Measurements from ENCODE around the gene RRP12.
A peak's percentile ranks its signal among the peaks of the same experiment; 100 is the strongest.

RRP12 gene

DNA sequence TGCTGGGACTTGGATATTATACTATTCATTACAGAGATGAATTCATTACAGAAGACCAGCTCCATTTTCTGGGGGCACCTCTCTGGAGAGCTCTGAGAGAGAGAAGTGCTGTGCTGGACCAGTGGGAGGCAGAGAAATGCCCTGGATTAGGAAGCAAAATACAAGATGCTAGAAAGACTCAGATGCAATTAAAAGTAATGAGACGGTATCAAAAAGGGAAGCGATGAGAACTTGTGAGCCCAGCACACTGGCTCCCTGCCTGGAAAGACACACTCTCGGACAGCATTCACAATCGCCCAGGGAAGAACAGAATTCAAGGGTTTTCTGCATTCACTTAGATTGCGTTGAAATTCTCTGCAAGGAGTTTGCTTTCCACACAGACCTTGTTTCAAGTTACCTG is 63.1 kb downstream of the RRP12 start:
- ATAC-seq, result no peak
- Mint-ChIP-seq H3K36me3 (no peaks in the 10 kb centered on the region), H3K27ac (no peak overlapping the region), H3K4me1 (peaks cover 16% of the 10 kb centered on the region), H3K9me3 (no peaks in the 10 kb centered on the region), H3K27me3 (no peaks in the 10 kb centered on the region), H3K4me3 (no peak overlapping the region)

DNA sequence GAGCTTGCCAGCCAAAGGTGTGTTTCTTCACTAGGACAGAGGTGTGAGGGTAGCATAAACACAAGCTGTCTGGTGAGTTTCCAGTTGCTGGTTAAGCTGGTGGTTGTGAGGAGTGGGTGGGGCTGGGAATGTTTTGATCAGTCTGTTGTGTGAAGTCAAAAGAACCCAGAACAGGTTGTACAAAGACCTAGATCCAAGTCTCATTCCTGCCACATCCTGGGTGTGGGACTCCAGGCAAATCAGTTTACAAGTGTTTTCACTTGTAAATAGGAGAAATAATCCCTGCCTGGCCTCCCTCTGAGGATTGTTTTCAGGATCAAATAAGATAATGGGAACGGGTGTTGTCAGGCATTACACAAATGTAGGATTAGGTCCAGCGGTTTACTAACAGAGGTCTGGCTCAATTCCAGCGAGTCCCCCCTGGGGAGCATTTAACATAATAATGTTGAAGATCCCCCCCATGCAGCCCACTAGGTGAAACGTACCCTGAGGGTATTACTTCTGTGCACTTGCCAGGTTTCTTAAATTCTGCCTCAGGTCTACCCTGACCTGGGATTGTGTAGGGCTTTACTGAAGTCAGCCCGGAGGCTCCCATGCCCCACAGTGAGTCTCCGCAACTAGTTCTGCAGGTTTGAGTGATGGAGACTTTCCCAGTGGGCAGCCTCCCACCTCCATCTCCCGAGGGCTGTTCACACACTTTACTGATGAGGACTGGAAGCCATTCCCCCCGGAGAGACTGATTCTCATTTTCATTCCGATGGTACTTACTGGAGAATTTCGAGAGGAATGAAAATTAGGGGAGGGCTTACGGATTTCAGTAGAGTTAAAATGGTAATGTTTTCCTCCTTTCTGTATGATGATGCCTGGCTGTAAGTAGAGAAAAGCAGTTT is 64.0 kb downstream of the RRP12 start:
- H3K27me3 Mint-ChIP-seq, result no peaks in the 10 kb centered on the region
- H3K9me3 Mint-ChIP-seq, result no peaks in the 10 kb centered on the region
- H3K4me3 Mint-ChIP-seq, result no peak overlapping the region

DNA sequence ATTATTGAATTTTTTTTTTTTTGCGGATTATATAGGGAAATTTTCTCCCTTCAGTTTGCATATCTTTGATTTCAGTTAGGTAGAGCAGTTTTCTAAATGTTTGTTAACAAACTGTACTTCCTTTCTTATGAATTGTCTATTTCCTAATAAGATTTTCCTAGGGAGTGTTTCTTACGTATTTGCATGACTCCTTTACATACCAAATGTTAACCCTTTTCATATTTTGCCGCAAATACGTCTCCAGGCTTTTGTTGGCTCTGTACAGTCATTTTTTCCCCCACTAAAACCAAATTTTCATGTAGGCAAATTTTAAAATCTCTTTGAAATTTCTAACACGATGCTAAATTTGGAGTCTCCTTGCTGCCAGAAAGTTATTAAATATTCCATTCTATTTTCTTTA is 64.7 kb downstream of the RRP12 start:
- Mint-ChIP-seq H3K9me3 (no peaks in the 10 kb centered on the region), H3K27me3 (no peaks in the 10 kb centered on the region), H3K36me3 (no peaks in the 10 kb centered on the region), H3K4me3 (no peak overlapping the region), H3K27ac (no peak overlapping the region), H3K4me1 (peaks cover 31% of the 10 kb centered on the region)
- ATAC-seq, result no peak

More for the DNA sequence above, 64.0 kb downstream of the RRP12 start:
- peaks cover 25% of the 10 kb centered on the region for H3K4me1 Mint-ChIP-seq
- ATAC-seq, result no peak
- no peak overlapping the region for H3K27ac Mint-ChIP-seq
- no peaks in the 10 kb centered on the region for H3K36me3 Mint-ChIP-seq

DNA sequence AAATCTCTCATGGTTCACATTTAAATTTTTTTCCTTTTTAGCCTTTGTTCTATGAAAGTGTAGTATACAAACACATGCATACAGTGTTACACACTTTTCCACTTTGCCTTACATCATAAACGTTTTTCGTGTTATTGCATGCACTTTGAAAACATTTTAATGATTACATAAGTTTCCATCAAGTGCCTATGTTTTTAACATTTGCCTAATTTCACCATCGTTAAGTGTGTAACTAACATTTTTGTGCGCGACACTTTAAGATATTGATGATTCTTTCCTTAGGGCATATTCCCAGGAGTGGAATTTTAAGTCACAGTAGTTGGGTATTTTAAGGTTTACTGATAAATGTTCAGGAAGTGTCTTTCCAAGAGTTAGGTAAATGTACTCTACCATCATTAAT is 65.1 kb downstream of the RRP12 start:
- no peak for ATAC-seq
- no peaks in the 10 kb centered on the region for H3K27me3 Mint-ChIP-seq
- H3K27ac Mint-ChIP-seq, result no peak overlapping the region
- H3K4me3 Mint-ChIP-seq, result peak overlapping the region; percentile 41
- H3K36me3 Mint-ChIP-seq, result no peaks in the 10 kb centered on the region
- peaks cover 36% of the 10 kb centered on the region for H3K4me1 Mint-ChIP-seq
- no peaks in the 10 kb centered on the region for H3K9me3 Mint-ChIP-seq

DNA sequence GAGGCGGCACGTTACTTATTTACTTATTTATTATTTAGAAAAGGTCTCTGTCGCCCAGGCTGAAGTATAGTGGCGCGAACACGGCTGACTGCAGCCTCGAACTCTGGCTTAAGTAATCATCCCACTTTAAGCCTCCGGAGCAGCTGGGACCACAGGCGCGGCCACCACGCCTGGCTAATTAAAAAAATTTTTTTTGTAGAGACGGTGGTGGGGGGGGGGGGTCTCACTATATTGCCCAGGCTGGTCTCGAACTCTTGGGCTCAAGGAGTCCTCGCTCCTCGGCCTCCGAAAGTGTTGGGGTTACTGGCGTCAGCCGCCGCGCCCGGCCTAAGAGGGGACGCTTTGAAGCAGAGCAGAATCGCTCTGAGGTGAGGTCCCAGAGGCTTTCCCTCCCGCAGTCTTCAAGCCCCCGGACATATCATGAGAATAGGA is 65.9 kb downstream of the RRP12 start:
- peak overlapping the region; percentile 85 for H3K27ac Mint-ChIP-seq
- no peaks in the 10 kb centered on the region for H3K9me3 Mint-ChIP-seq
- peak overlapping the region; percentile 80 for H3K4me3 Mint-ChIP-seq
- peak; percentile 1 for ATAC-seq
- peaks cover under 1% of the 10 kb centered on the region for H3K36me3 Mint-ChIP-seq
- H3K4me1 Mint-ChIP-seq, result peaks cover 38% of the 10 kb centered on the region
- H3K27me3 Mint-ChIP-seq, result no peaks in the 10 kb centered on the region

DNA sequence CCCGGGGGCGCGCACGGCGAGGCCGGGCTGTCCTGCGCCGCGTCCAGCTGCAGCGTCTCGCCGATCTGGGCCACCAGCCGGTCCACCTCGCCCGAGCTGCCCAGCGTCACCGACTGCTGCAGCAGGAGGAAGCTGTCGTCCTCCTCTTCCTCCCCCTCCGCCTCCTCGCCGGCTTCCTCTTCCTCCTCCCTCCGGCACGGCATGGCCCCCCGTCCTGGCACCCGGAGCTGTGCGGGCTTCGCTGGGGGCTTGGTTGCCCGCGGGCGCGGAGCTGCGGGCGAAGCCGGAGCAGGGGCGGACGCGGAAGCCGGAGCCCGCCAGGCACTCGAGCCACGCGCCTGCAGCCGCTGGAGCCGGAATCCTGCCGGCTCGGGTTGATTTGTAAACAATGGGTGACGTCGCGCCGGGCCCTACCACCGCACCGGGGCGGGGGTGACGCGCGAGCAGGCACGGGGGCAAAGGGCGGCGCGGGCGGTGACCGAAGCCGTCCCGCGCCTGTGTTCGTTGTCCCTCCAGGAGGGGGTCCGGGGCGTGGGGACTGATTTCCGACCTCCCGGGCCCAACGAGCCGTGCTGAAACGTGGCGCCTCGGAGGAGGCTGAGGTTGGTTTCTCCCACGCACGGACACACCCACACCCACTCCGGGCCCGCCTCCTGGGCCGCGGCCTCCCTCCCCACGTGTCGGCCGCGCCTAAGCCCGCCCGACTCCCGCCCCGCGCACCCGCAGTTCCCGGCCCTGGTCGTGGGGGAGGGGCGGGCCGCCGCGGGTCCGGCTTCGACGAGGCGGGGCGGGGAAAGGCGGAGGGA is 66.6 kb downstream of the RRP12 start, which contains the start of gene FRAT2:
Gene FRAT2 (minus strand): TSS at position 360 of the 806 bp plus-strand sequence. CDS start 157 bp downstream, at position 203.
- H3K27me3 Mint-ChIP-seq, result no peaks in the 10 kb centered on the region
- H3K36me3 Mint-ChIP-seq, result peaks cover 5% of the 10 kb centered on the region
- peak; percentile 94 for ATAC-seq
- peak within 1 kb of the TSS; percentile 86 for H3K4me3 Mint-ChIP-seq
- H3K4me1 Mint-ChIP-seq, result peaks cover 44% of the 10 kb centered on the region
- H3K9me3 Mint-ChIP-seq, result no peaks in the 10 kb centered on the region
- H3K27ac Mint-ChIP-seq, result peak within 1 kb of the TSS; percentile 85

DNA sequence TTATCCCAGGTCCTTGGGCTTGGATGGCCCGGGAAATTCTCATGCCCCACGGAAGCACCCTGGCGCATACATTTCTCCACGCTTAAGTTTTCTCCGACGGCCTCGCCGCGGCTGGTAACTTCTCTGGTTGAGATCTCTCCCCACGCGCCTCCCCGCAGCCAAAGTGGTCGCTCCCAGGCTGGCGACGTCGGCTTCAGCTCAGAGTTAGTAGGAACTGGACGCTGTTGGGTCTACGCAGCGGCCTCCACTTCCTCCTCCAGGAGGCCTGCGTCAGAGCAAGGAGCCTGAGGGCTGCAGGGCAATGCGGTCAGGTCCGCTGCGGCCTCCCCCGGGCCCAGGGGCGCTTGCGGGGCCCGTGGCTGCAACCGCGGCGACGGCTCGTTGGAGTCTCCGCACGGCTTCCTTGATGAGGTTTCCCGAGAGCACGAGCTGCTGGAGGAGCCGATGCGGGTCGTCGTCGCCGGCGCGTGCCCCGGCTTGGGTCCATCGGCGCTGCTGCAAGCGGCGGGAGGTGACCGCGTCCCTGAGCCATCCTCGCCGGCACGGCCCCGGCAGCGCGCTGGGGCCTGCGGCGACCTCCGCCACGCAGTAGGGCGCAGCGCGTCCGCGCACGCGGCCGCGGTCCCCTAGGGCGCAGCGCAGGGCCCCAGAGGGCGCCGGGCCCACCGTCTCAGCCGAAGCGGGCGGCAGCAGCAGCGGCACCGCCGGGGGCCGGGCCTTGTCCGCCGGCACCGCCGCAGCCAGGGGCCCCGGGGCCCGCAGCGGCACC is 67.4 kb downstream of the RRP12 start:
- Mint-ChIP-seq H3K27me3 (no peaks in the 10 kb centered on the region), H3K27ac (peak overlapping the region; percentile 85), H3K36me3 (peaks cover 5% of the 10 kb centered on the region), H3K4me3 (peak overlapping the region; percentile 86), H3K4me1 (peaks cover 45% of the 10 kb centered on the region), H3K9me3 (no peaks in the 10 kb centered on the region)
- peak; percentile 61 for ATAC-seq

DNA sequence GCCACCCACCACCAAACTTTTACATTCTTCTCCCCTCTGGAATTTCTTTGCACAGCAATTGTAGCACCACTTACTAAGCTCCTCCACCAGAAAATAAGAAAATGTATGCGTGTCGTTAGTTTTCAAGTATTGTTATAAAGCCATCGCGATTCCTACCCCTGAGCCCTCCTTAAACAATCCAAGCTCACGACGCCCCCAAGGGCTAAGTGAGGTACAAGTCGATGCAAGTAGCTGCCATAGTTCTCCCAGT is 67.9 kb downstream of the RRP12 start:
- Mint-ChIP-seq H3K27ac (peak overlapping the region; percentile 85), H3K9me3 (no peaks in the 10 kb centered on the region), H3K4me3 (peak overlapping the region; percentile 86), H3K27me3 (no peaks in the 10 kb centered on the region), H3K4me1 (peaks cover 45% of the 10 kb centered on the region), H3K36me3 (peaks cover 9% of the 10 kb centered on the region)
- no peak for ATAC-seq

DNA sequence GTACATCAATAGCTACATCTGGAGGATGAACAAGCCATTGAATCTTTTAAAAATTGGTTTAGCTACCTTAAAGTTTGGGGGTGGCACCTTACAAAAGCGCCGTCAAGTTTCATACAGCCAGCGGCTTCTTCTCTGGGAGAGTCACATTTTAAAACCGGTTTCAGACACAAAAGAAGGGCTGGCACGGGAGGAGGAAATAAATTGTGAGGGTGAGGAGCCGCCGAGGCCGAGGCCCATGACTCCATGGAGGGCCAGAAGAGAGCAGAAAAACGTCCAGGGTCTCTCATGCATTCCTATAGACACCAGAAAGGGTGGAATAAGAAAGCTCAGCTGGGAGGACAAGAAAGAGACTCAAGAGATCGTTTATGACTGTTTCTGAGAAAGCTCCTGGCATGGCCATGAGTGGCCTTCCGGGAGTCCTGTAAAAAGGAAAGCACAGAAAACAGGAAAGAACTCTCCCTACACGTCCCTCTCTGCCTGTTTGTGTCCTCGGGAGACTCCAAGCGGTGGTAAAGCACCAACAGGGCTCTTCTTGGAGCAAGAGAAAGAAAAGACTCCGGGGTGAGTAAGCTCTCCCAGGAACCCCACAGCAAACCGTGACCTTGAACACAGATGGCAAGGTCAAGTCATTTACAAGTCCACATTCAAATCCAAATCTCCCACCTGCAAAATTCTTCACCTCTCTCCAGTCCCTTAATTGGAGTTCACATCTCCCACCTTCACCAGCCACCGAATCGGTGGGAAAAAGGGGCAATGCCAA is 68.4 kb downstream of the RRP12 start:
- peak overlapping the region; percentile 85 for H3K27ac Mint-ChIP-seq
- peaks cover 45% of the 10 kb centered on the region for H3K4me1 Mint-ChIP-seq
- peaks cover 14% of the 10 kb centered on the region for H3K36me3 Mint-ChIP-seq
- ATAC-seq, result no peak
- H3K4me3 Mint-ChIP-seq, result peak overlapping the region; percentile 86
- no peaks in the 10 kb centered on the region for H3K9me3 Mint-ChIP-seq
- H3K27me3 Mint-ChIP-seq, result no peaks in the 10 kb centered on the region

DNA sequence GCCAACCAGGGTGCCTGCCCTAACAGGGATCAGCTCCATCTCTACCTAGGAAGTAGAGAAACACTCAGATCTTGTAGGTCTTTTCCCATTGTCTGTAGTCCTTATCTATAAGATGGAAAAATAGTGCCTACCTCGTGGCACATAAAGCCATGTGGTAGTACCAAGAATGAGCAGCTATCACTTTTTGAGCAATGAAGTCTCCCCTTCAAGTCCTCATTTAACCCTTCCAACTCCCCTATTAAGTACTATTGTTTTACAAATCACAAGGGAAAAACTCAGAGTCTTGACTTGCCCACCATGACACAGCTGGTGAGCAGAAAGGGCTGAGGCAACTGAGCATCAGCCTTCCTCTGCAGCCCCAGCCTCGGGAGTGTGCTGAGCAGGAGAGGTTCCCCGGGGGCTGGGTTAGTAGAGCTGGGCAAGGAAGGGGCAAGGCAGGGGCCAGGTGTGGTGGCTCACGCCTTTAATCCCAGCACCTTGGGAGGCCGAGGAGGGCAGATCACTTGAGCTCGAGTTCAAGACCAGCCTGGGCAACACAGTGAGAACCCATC is 69.9 kb downstream of the RRP12 start:
- Mint-ChIP-seq H3K4me1 (peaks cover 42% of the 10 kb centered on the region), H3K9me3 (no peaks in the 10 kb centered on the region), H3K4me3 (peak overlapping the region; percentile 19), H3K27me3 (no peaks in the 10 kb centered on the region), H3K27ac (no peak overlapping the region), H3K36me3 (peaks cover 15% of the 10 kb centered on the region)
- ATAC-seq, result no peak

DNA sequence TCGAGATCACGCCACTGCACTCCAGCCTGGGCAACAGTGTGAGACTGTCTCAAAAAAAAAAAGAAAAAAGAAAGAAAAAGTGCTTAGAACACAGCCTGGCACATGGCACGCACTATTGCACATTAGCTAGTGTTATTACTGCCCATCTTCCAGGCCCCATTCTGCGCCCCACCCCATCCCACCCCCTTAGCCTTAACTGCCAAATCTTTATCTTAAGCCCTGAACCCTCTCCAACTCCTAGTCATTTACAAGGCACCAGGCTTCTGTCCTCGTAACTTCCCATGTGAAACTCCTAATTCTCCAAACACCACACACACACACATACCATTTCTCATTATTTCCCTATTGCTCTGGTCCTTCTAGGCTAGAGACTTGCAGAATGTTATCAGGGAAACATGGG is 71.4 kb downstream of the RRP12 start:
- Mint-ChIP-seq H3K36me3 (peaks cover 15% of the 10 kb centered on the region), H3K27ac (no peak overlapping the region), H3K4me3 (no peak overlapping the region), H3K27me3 (no peaks in the 10 kb centered on the region), H3K9me3 (no peaks in the 10 kb centered on the region), H3K4me1 (peaks cover 45% of the 10 kb centered on the region)
- no peak for ATAC-seq

DNA sequence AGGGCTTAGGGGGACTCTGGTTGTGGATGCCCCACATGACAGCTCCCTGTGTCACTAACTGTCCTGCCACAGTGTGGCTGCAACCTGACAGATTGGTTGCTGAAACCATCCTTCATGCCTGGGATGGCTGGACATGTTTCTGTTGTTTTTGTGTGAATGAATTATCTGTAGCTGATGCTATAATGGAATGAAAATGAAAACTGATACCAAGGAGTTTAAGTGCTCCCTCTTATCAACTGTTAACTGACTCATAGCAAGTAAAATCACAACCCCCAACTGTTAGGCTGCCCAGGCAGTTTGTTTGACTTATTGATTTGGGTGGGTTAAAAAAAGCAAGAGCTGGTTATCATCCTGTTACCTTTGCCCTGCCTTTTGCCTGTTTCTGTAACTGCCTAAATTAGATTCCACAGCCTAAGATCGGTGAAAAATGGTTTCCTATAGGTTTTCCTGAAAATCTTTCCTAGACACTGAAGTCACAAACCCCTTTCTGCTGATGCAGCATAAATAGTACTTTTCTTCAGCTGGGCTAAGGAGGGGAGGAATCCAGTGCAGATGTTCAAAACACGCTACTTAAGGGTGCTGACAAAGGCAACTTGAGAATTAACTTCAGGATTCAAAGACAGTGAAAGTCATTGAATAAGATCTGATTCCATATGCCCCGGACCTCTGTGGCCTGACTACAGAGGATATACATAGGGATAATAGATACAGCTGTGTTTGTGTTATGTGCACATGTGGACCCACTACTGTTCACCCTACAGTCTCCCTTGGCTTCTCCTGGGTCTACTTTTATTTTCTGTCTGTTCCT is 72.3 kb downstream of the RRP12 start:
- H3K36me3 Mint-ChIP-seq, result peaks cover 15% of the 10 kb centered on the region
- no peak for ATAC-seq
- no peak overlapping the region for H3K4me3 Mint-ChIP-seq
- no peak overlapping the region for H3K27ac Mint-ChIP-seq
- peaks cover 45% of the 10 kb centered on the region for H3K4me1 Mint-ChIP-seq
- no peaks in the 10 kb centered on the region for H3K9me3 Mint-ChIP-seq
- H3K27me3 Mint-ChIP-seq, result no peaks in the 10 kb centered on the region

DNA sequence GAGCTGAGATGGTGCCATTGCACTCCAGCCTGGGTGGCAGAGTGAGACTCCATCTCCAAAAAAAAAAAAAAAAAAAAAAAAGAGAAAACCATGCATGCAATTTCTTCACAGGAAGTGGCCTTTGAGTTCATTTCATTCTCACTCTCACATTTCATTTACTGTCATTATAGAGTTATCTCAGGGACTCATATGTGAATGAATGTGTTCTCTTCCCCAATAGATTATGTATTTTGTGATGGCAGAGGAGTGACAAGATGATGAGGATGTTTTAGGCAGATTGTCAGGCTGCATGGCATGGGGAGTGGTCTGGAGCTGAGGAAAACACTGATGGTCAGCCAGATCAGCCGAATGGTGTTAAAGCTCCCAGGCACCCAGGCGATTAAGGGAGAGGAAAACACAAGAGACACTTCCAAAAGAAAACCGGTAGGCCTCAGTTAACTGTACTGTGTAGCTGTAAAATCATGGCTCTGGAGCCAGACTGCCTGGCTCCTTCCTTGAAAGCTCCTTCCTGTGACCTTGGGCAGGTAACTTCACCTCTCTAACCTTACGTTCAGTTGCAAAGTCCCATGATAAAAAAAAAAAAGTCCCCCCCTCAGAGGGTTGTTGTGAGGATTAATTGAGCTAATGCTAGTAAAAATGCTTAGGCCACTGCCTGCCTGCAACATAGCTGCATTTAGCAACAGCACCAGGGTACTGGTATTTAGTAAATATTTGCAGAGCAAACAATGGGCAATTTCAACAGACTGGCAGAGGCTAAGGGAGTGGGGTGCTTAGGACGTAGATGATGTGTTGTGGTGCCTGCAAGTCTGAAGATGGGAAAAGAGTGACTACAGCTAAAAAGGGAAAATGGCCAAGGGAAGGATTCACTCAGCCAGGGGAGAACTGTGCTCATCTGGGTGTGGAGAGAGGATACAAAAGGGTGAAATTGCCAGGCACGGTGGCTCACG is 73.5 kb downstream of the RRP12 start:
- Mint-ChIP-seq H3K4me1 (peaks cover 33% of the 10 kb centered on the region), H3K4me3 (no peak overlapping the region), H3K27ac (no peak overlapping the region), H3K36me3 (peaks cover 15% of the 10 kb centered on the region), H3K27me3 (no peaks in the 10 kb centered on the region), H3K9me3 (no peaks in the 10 kb centered on the region)
- no peak for ATAC-seq
